Peyer's patch (tissue), 4 donors: ENCODE results near the gene KCNMB3.

Experiments used
- CTCF ChIP-seq, 6 experiments: fragments of 450-650 bp in 4 of 6; fragments of 200-600 bp in 2 of 6; sonication (generic) in 1 of 6; IDR thresholded peaks; one replicate each; pipeline ENCODE4 v1.5.1; 2017 to 2019; ENCODE audit warnings: antibody characterized with exemption in 6 of 6, mild to moderate bottlenecking in 3 of 6, moderate library complexity in 1 of 6
- POLR2A ChIP-seq, 2 donors: fragments of 450-650 bp; IDR thresholded peaks; one replicate each; pipeline ENCODE4 v1.5.1; 2017; ENCODE audit warnings: antibody characterized with exemption in 2 of 2, mild to moderate bottlenecking in 2 of 2, moderate library complexity in 2 of 2

- TF ChIP-seq CTCF (IDR thresholded peaks at IDR 0.05), result no peak
- TF ChIP-seq POLR2A (IDR thresholded peaks at IDR 0.05), result peak in 1 of 2 donors; percentile 19
These were observed 10.2 kb upstream of the KCNMB3 start for GRCh38 chr3:179260949-179261765.
